Liver (tissue), 9 donors: ENCODE measurements around the gene C3orf18. TPM values are rescaled to one million over a fixed set of nuclear protein-coding genes. Genes with fewer than 3 reads are reported as not detected.
A peak's percentile ranks its signal among the peaks of the same experiment; 100 is the strongest.

Experiments
- DNase-seq: peaks from one replicate; pipeline ENCODE4 v3.0.0-alpha.2; 2017; ENCODE audit warnings: low spot score
- H3K27ac ChIP-seq, 2 donors: one replicate each; pipeline ENCODE4 v1.7.0; 2013; ENCODE audit warnings: inconsistent platforms in 2 of 2, low read length in 2 of 2, control low read depth in 1 of 2, low read depth in 1 of 2, mild to moderate bottlenecking in 1 of 2
- H3K27me3 ChIP-seq, 4 donors: one replicate each; pipeline versions ENCODE4 v1.6.1 to v1.7.0; 2013; ENCODE audit warnings: low read length in 3 of 4, inconsistent platforms in 1 of 4, mild to moderate bottlenecking in 1 of 4, moderate library complexity in 1 of 4; ENCODE audit not compliant: control insufficient read depth in 4 of 4, insufficient read depth in 4 of 4
- H3K36me3 ChIP-seq, 4 donors: one replicate each; pipeline versions ENCODE4 v1.6.1 to v1.7.0; 2013; ENCODE audit warnings: low read length in 3 of 4, mild to moderate bottlenecking in 3 of 4, low read depth in 1 of 4, moderate library complexity in 1 of 4; ENCODE audit not compliant: control insufficient read depth in 4 of 4, insufficient read depth in 3 of 4
- H3K4me1 ChIP-seq, 4 donors: one replicate each; pipeline versions ENCODE4 v1.6.1 to v1.7.0; 2013; ENCODE audit warnings: low read length in 3 of 4, mild to moderate bottlenecking in 3 of 4, moderate library complexity in 1 of 4; ENCODE audit not compliant: control insufficient read depth in 4 of 4, insufficient read depth in 4 of 4
- H3K4me3 ChIP-seq, 3 donors: one replicate each; pipeline versions ENCODE4 v1.6.1 to v1.7.0; 2013; ENCODE audit warnings: low read length in 3 of 3, control low read depth in 1 of 3, low read depth in 1 of 3, mild to moderate bottlenecking in 1 of 3
- H3K9ac ChIP-seq, 2 donors: one replicate each; pipeline ENCODE4 v1.7.0; 2013; ENCODE audit warnings: low read length in 2 of 2, mild to moderate bottlenecking in 2 of 2, moderate library complexity in 2 of 2, control low read depth in 1 of 2, low read depth in 1 of 2
- H3K9me3 ChIP-seq, 4 donors: one replicate each; pipeline versions ENCODE4 v1.6.1 to v1.7.0; 2013; ENCODE audit warnings: low read length in 3 of 4; ENCODE audit not compliant: control insufficient read depth in 4 of 4
- EGR1 ChIP-seq, 2 donors: IDR thresholded peaks; 2 replicates each; pipeline ENCODE4 v1.6.1; 2016 to 2018; ENCODE audit warnings: antibody characterized with exemption in 2 of 2, low read depth in 2 of 2
- FOXA1 ChIP-seq: IDR thresholded peaks from 2 replicates; pipeline ENCODE4 v1.6.1; 2016; ENCODE audit warnings: antibody characterized with exemption
- GABPA ChIP-seq, 2 donors: IDR thresholded peaks in 1 of 2; conservative IDR thresholded peaks in 1 of 2; 2 replicates each; pipeline ENCODE4 v1.6.1; 2016; ENCODE audit warnings: antibody characterized with exemption in 2 of 2, mild to moderate bottlenecking in 1 of 2, moderate library complexity in 1 of 2
- HNF4A ChIP-seq, 2 donors: conservative IDR thresholded peaks; 2 replicates each; pipeline ENCODE4 v1.6.1; 2016; ENCODE audit warnings: antibody characterized with exemption in 2 of 2, mild to moderate bottlenecking in 2 of 2
- JUND ChIP-seq, 2 donors: IDR thresholded peaks; 2 replicates each; pipeline ENCODE4 v1.6.1; 2016; ENCODE audit warnings: antibody characterized with exemption in 2 of 2
- NR2F2 ChIP-seq: IDR thresholded peaks from 2 replicates; pipeline ENCODE4 v1.6.1; 2016; ENCODE audit warnings: antibody characterized with exemption
- RAD21 ChIP-seq, 2 donors: IDR thresholded peaks; 2 replicates each; pipeline ENCODE4 v1.6.1; 2016; ENCODE audit warnings: antibody characterized with exemption in 2 of 2, mild to moderate bottlenecking in 2 of 2
- RXRA ChIP-seq, 2 donors: IDR thresholded peaks; 2 replicates each; pipeline ENCODE4 v1.6.1; 2017 to 2018; ENCODE audit warnings: antibody characterized with exemption in 2 of 2, mild to moderate bottlenecking in 1 of 2
- SP1 ChIP-seq: IDR thresholded peaks from 2 replicates; pipeline ENCODE4 v1.6.1; 2018; ENCODE audit warnings: antibody characterized with exemption, mild to moderate bottlenecking
- TAF1 ChIP-seq: conservative IDR thresholded peaks from 2 replicates; pipeline ENCODE4 v1.6.1; 2016; ENCODE audit warnings: antibody characterized with exemption, mild to moderate bottlenecking
- WGBS: extraction: QIAGEN DNeasy Blood & Tissue Kit; methylation state at CpG from one replicate; pipeline ENCODE4 v1.1.7; 2013; 5-methylcytosine and 5-hydroxymethylcytosine counted together
- polyA plus RNA-seq, 2 donors: library from polyadenylated mRNA; stranded (reverse) in 1 of 2; unstranded in 1 of 2; fragments of 200-250 nt in 1 of 2; fragments of >200 nt in 1 of 2; fragmentation: Nextera tagmentation in 1 of 2; extraction: Ambion mirVana in 1 of 2; gene quantifications; one replicate each; pipeline versions ENCODE4 v1.2.1 to v1.2.3, GENCODE V29; 2013 to 2015
- total RNA-seq, 2 donors: library from RNA; depleted of rRNA; stranded (reverse); fragments of >200 nt; gene quantifications; one replicate each; pipeline ENCODE4 v1.2.3, GENCODE V29; 2014
- TF ChIP-seq, protein P1 (sequence below): IDR thresholded peaks from 2 replicates; pipeline ENCODE4 v1.6.1; 2016; ENCODE audit warnings: antibody characterized with exemption
- TF ChIP-seq, protein P2 (sequence below): fragments of 150-350 bp; IDR thresholded peaks from 2 replicates; pipeline ENCODE4 v1.5.1; 2017; ENCODE audit warnings: improper control_type of control experiment, low read depth, low read length; ENCODE audit not compliant: missing input control
- TF ChIP-seq, protein P3 (sequence below): IDR thresholded peaks from 2 replicates; pipeline ENCODE4 v1.6.1; 2016; ENCODE audit warnings: antibody characterized with exemption
- TF ChIP-seq, protein P4 (sequence below): IDR thresholded peaks from 2 replicates; pipeline ENCODE4 v1.6.1; 2016; ENCODE audit warnings: antibody characterized with exemption, mild to moderate bottlenecking
- donor health status: healthy.
- donor health status: healthy.
- donor health status: healthy.
- donor health status: healthy.
- donor health status: healthy.

Gene C3orf18
- total and polyA plus RNA-seq, 4 donors, result 0.54 to 2.7 (median 1.5) TPM

DNA sequence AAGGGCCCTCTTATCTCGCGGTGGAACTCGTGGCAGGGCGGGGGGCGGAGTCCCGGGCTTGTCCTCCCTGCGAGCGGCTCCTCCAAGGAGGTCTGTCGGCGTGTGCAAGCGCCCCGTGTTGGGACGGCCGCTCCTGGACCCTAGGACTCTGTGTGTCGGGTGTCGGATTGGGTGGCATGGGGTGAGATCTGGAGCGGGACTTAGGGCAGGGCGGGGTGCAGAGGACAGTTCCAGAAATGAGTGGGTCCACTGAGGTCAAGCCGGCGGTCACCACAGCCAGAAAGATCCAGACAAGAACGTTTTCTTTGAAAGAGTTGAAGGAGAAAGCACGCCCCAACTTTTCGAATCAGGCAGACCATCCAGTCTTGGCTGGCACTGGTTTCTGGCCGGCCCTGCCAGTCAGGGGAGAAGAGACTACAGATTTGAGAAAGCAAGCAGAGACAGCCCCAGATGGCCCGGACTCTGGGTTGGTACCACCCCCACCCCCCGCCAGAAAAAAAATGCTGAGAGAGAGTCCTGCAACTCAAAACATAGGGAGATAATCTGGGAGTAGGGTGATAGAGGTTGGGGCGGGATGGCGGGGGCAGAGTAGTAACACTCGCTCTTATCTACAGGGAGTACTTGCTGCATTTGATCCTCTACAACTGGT lies 44.8 kb upstream of the C3orf18 start:
- peaks cover 6 to 71% (median 45%) of the 10 kb centered on the region in 4 donors for H3K4me1 ChIP-seq
- H3K36me3 ChIP-seq, result peaks cover 2 to 11% (median 8%) of the 10 kb centered on the region in 4 donors
- peak overlapping the region; percentile 85 to 86 for H3K27ac ChIP-seq
- peak overlapping the region; percentile 72 to 77 (median 73) for H3K4me3 ChIP-seq
- TF ChIP-seq GABPA (IDR thresholded peaks at IDR 0.05 in 1 of 2, conservative IDR thresholded peaks at IDR 0.05 in 1 of 2), result no peak
- peak in 1 of 2 donors; percentile 38 for TF ChIP-seq RXRA (IDR thresholded peaks at IDR 0.05)
- TF ChIP-seq TAF1, result no peak
- TF ChIP-seq, protein P1, sequence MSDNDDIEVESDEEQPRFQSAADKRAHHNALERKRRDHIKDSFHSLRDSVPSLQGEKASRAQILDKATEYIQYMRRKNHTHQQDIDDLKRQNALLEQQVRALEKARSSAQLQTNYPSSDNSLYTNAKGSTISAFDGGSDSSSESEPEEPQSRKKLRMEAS, result no peak
- peak in 1 of 2 donors; percentile 39 for TF ChIP-seq HNF4A (conservative IDR thresholded peaks at IDR 0.05)
- TF ChIP-seq NR2F2, result no peak
- no peak for TF ChIP-seq EGR1 (IDR thresholded peaks at IDR 0.05; ENCODE audit: low read depth in 2 of 2)
- no peak for TF ChIP-seq RAD21 (IDR thresholded peaks at IDR 0.05)
- no peak for TF ChIP-seq JUND (IDR thresholded peaks at IDR 0.05)
- TF ChIP-seq, protein P2, sequence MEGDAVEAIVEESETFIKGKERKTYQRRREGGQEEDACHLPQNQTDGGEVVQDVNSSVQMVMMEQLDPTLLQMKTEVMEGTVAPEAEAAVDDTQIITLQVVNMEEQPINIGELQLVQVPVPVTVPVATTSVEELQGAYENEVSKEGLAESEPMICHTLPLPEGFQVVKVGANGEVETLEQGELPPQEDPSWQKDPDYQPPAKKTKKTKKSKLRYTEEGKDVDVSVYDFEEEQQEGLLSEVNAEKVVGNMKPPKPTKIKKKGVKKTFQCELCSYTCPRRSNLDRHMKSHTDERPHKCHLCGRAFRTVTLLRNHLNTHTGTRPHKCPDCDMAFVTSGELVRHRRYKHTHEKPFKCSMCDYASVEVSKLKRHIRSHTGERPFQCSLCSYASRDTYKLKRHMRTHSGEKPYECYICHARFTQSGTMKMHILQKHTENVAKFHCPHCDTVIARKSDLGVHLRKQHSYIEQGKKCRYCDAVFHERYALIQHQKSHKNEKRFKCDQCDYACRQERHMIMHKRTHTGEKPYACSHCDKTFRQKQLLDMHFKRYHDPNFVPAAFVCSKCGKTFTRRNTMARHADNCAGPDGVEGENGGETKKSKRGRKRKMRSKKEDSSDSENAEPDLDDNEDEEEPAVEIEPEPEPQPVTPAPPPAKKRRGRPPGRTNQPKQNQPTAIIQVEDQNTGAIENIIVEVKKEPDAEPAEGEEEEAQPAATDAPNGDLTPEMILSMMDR, result no peak
- TF ChIP-seq, protein P3, sequence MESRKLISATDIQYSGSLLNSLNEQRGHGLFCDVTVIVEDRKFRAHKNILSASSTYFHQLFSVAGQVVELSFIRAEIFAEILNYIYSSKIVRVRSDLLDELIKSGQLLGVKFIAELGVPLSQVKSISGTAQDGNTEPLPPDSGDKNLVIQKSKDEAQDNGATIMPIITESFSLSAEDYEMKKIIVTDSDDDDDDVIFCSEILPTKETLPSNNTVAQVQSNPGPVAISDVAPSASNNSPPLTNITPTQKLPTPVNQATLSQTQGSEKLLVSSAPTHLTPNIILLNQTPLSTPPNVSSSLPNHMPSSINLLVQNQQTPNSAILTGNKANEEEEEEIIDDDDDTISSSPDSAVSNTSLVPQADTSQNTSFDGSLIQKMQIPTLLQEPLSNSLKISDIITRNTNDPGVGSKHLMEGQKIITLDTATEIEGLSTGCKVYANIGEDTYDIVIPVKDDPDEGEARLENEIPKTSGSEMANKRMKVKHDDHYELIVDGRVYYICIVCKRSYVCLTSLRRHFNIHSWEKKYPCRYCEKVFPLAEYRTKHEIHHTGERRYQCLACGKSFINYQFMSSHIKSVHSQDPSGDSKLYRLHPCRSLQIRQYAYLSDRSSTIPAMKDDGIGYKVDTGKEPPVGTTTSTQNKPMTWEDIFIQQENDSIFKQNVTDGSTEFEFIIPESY, result no peak
- peak; percentile 23 for TF ChIP-seq SP1
- TF ChIP-seq, protein P4, sequence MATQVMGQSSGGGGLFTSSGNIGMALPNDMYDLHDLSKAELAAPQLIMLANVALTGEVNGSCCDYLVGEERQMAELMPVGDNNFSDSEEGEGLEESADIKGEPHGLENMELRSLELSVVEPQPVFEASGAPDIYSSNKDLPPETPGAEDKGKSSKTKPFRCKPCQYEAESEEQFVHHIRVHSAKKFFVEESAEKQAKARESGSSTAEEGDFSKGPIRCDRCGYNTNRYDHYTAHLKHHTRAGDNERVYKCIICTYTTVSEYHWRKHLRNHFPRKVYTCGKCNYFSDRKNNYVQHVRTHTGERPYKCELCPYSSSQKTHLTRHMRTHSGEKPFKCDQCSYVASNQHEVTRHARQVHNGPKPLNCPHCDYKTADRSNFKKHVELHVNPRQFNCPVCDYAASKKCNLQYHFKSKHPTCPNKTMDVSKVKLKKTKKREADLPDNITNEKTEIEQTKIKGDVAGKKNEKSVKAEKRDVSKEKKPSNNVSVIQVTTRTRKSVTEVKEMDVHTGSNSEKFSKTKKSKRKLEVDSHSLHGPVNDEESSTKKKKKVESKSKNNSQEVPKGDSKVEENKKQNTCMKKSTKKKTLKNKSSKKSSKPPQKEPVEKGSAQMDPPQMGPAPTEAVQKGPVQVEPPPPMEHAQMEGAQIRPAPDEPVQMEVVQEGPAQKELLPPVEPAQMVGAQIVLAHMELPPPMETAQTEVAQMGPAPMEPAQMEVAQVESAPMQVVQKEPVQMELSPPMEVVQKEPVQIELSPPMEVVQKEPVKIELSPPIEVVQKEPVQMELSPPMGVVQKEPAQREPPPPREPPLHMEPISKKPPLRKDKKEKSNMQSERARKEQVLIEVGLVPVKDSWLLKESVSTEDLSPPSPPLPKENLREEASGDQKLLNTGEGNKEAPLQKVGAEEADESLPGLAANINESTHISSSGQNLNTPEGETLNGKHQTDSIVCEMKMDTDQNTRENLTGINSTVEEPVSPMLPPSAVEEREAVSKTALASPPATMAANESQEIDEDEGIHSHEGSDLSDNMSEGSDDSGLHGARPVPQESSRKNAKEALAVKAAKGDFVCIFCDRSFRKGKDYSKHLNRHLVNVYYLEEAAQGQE, result no peak
- TF ChIP-seq FOXA1, result no peak
- 3% methylated on average over 29 of the region's 29 CpGs for WGBS
- DNase-seq, result peak; percentile 63
- no peaks in the 10 kb centered on the region for H3K9me3 ChIP-seq
- peak overlapping the region; percentile 44 to 73 for H3K9ac ChIP-seq
- no peaks in the 10 kb centered on the region for H3K27me3 ChIP-seq
